NCI-H82 (cell line): Measurements from ENCODE around the gene ANKRD23.
"Not testable (repeated sequence)": the region's sequence is repeated elsewhere in the genome, so short reads cannot be mapped to it uniquely, and the experiment has no call there.

Experiments used
- DNase-seq: peaks from one replicate; lab custom pipeline; 2025; lab: John Stamatoyannopoulos, UW

The ANKRD23 gene

GRCh38 chr2:96796497-96796896, 47.3 kb downstream of the ANKRD23 start:
- not testable (repeated sequence) for DNase-seq

DNA sequence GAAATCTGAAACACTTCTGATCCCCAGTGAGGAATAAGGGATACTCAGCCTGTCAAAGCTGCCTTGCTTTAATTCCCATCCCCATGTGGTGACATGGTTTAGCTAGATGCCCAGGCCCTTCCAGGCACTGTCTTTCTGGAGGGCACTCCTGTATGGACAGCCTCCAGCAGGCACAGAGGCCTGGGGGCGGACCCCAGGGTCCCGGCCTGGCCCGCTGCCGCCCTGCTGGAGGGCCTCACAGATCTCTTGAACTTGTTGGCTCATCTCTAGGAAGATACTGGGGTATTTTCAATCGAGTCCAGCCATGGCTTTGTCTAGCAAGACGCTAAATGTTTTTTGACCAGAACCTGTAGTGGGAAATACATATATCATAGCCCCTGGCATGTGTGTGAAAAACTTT, 48.7 kb downstream of the ANKRD23 start:
- DNase-seq, result no peak

DNA sequence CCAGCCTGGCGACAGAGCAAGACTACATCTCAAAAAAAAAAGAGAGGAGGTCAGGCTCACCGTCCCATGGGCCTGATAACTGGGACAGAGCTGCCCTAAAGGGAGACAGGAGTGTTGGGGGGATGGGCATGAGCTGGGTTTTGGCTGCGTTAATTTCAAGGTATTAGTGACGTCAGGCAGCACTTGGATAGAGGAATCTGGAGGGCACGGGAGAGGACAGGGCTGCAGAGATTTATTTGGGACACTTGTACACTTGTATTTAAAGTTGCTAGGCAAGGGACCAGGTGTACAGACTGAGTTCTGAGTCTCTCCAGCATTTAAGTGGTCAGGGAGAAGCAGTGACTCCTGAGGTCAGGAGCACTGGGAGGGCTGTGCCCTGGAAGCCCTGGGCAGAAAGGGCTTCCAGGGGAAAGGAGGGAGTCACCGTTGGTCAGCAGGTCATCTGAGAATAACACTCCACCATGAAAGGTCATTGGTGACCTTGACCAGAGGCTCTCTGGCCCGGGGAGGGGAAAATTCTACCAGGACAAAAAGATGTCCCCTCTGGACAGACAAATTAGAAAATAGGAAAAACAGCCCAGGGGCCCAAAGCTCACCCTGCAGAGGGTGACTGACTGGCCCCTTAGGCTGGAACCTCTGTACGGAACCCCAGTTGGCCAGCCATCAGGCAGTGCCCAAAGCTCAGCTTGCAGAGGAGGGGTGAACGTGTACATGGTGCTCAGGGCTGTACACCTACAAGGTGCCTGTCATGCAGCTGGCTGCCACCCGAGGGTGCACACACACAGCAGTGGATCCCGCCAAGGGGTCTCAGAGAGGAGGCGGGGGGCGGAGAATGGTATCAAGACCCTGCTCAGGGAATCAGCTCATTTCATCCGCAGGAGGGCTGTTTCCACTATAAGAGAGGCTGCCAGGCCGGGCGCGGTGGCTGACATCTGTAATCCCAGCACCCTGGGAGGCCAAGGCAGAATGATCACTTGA, 50.8 kb downstream of the ANKRD23 start:
- DNase-seq, result peak; percentile 52

- DNase-seq, result no peak
Measured at GRCh38 chr2:96789245-96789617, 54.6 kb downstream of the ANKRD23 start.

GRCh38 chr2:96788442-96789244, 55.2 kb downstream of the ANKRD23 start:
- DNase-seq, result peak; percentile 87
